ENCODE measurements around the gene PRPSAP1.

GRCh38 chr17:76296889-76297288 is 56.8 kb downstream of the PRPSAP1 start:
- TF ChIP-seq POLR2A (IDR thresholded peaks at IDR 0.05) (no peak), CTCF (IDR thresholded peaks at IDR 0.05) (no peak), POLR2AphosphoS5 (IDR thresholded peaks at IDR 0.05) (no peak)

Measured in sigmoid colon (tissue), 4 donors.